ENCODE results near the gene IFITM10. TPM values are rescaled to one million over a fixed set of nuclear protein-coding genes. Genes with fewer than 3 reads are reported as not detected.

Gene IFITM10
- polyA plus RNA-seq, 3 donors, result 0.11 to 0.28 (median 0.23) TPM

- DNase-seq (ENCODE audit: extremely low read depth in 1 of 11, low read depth in 9 of 11, low spot score in 4 of 11), result no peak
Observed at GRCh38 chr11:1744891-1745700, 5.3 kb downstream of the IFITM10 start.

- no peak for DNase-seq (ENCODE audit: extremely low read depth in 1 of 11, low read depth in 9 of 11, low spot score in 4 of 11)
Observed at GRCh38 chr11:1744137-1744886, 6.1 kb downstream of the IFITM10 start.

GRCh38 chr11:1743585-1744136 is 6.7 kb downstream of the IFITM10 start:
- DNase-seq (ENCODE audit: extremely low read depth in 1 of 11, low read depth in 9 of 11, low spot score in 4 of 11), result no peak

- no peak for DNase-seq (ENCODE audit: extremely low read depth in 1 of 11, low read depth in 9 of 11, low spot score in 4 of 11)
Observed at GRCh38 chr11:1742869-1743584, 7.4 kb downstream of the IFITM10 start.

GRCh38 chr11:1742371-1742770 is 8.0 kb downstream of the IFITM10 start:
- DNase-seq (ENCODE audit: extremely low read depth in 1 of 11, low read depth in 9 of 11, low spot score in 4 of 11), result no peak

GRCh38 chr11:1741741-1742140 is 8.7 kb downstream of the IFITM10 start:
- DNase-seq (ENCODE audit: extremely low read depth in 1 of 11, low read depth in 9 of 11, low spot score in 4 of 11), result no peak

GRCh38 chr11:1740786-1741530 is 9.4 kb downstream of the IFITM10 start:
- no peak for DNase-seq (ENCODE audit: extremely low read depth in 1 of 11, low read depth in 9 of 11, low spot score in 4 of 11)

- no peak for DNase-seq (ENCODE audit: extremely low read depth in 1 of 11, low read depth in 9 of 11, low spot score in 4 of 11)
Observed at GRCh38 chr11:1739576-1739975, 10.8 kb downstream of the IFITM10 start.

- no peak for DNase-seq (ENCODE audit: extremely low read depth in 1 of 11, low read depth in 9 of 11, low spot score in 4 of 11)
Observed at GRCh38 chr11:1738380-1738779, 12.0 kb downstream of the IFITM10 start.

GRCh38 chr11:1737080-1737757 is 13.2 kb downstream of the IFITM10 start:
- no peak for DNase-seq (ENCODE audit: extremely low read depth in 1 of 11, low read depth in 9 of 11, low spot score in 4 of 11)

- no peak for DNase-seq (ENCODE audit: extremely low read depth in 1 of 11, low read depth in 9 of 11, low spot score in 4 of 11)
Observed at GRCh38 chr11:1736447-1736992, 13.9 kb downstream of the IFITM10 start.

GRCh38 chr11:1735271-1735670 is 15.1 kb downstream of the IFITM10 start:
- no peak for DNase-seq (ENCODE audit: extremely low read depth in 1 of 11, low read depth in 9 of 11, low spot score in 4 of 11)

- no peak for DNase-seq (ENCODE audit: extremely low read depth in 1 of 11, low read depth in 9 of 11, low spot score in 4 of 11)
Observed at GRCh38 chr11:1734641-1735081, 15.7 kb downstream of the IFITM10 start.

GRCh38 chr11:1733716-1734640 is 16.4 kb downstream of the IFITM10 start:
- no peak for DNase-seq (ENCODE audit: extremely low read depth in 1 of 11, low read depth in 9 of 11, low spot score in 4 of 11)

- no peak for DNase-seq (ENCODE audit: extremely low read depth in 1 of 11, low read depth in 9 of 11, low spot score in 4 of 11)
Observed at GRCh38 chr11:1733009-1733715, 17.2 kb downstream of the IFITM10 start.

GRCh38 chr11:1732418-1733008 is 17.9 kb downstream of the IFITM10 start:
- DNase-seq (ENCODE audit: extremely low read depth in 1 of 11, low read depth in 9 of 11, low spot score in 4 of 11), result no peak

Measured in renal cortex interstitium (tissue), 11 donors.